Endothelial cell (in vitro differentiated cells): ENCODE results near the gene FAM187B. TPM values are rescaled to one million over a fixed set of nuclear protein-coding genes. Genes with fewer than 3 reads are reported as not detected.

Source experiments
- DNase-seq: peaks from one replicate; pipeline ENCODE4 v3.0.0; 2021; ENCODE audit warnings: low spot score
- H3K27ac Mint-ChIP-seq: one replicate; pipeline ENCODE4 v1.8.0; 2021; ENCODE audit warnings: mixed read lengths, inconsistent platforms; ENCODE audit not compliant: unreplicated experiment
- H3K27me3 Mint-ChIP-seq: one replicate; pipeline ENCODE4 v1.8.0; 2021; ENCODE audit warnings: mild to moderate bottlenecking, moderate library complexity, mixed read lengths, inconsistent platforms; ENCODE audit not compliant: unreplicated experiment
- H3K36me3 Mint-ChIP-seq: one replicate; pipeline ENCODE4 v1.8.0; 2021; ENCODE audit warnings: mild to moderate bottlenecking, low read depth, mixed read lengths, inconsistent platforms; ENCODE audit not compliant: unreplicated experiment
- H3K4me1 Mint-ChIP-seq: one replicate; pipeline ENCODE4 v1.8.0; 2021; ENCODE audit warnings: mild to moderate bottlenecking, mixed read lengths, inconsistent platforms; ENCODE audit not compliant: unreplicated experiment
- H3K4me3 Mint-ChIP-seq: one replicate; pipeline ENCODE4 v1.8.0; 2021; ENCODE audit warnings: mild to moderate bottlenecking, mixed read lengths, inconsistent platforms; ENCODE audit not compliant: unreplicated experiment
- H3K9me3 Mint-ChIP-seq: one replicate; pipeline ENCODE4 v1.8.0; 2021; ENCODE audit warnings: mixed read lengths, inconsistent platforms; ENCODE audit not compliant: unreplicated experiment
- total RNA-seq: library from RNA; stranded (reverse); fragmentation: NEBNext Ultra II Directional; extraction: Animal tissue kit (Norgen Biotek cat#: 25700); gene quantifications from one replicate; pipeline ENCODE4 v1.2.1, GENCODE V29; 2021; ENCODE audit not compliant: unreplicated experiment
- TF ChIP-seq, protein P1 (sequence below): fragments of 200-600 bp; sonication (generic); IDR thresholded peaks from one replicate; pipeline ENCODE4 v1.5.0; 2021; ENCODE audit warnings: antibody characterized with exemption; ENCODE audit not compliant: unreplicated experiment

FAM187B gene
- total RNA-seq, 1 donor from 2014 or later, result not detected

DNA sequence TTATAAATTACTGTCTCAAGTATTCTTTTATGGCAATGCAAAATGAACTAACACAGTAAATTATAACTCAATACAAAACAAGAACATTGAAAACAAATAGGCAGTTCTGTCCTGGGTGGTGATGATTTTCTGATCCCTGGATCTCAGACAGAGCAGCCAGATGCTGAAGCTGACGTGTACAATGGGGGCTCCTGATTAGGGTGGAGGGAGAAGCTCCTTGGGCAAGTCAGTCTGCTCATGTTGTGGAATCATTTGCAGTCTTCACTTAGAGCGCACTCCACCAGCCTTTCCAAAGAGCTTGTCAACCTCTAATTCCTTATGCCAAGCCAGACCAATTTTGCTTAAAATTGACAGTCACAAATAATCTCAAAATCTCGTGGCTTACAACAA is 52.4 kb downstream of the FAM187B start:
- H3K27me3 Mint-ChIP-seq, result no peaks in the 10 kb centered on the region
- no peak for DNase-seq
- H3K4me3 Mint-ChIP-seq, result no peak overlapping the region
- no peaks in the 10 kb centered on the region for H3K4me1 Mint-ChIP-seq
- H3K27ac Mint-ChIP-seq, result no peak overlapping the region
- H3K9me3 Mint-ChIP-seq, result no peaks in the 10 kb centered on the region
- H3K36me3 Mint-ChIP-seq, result peaks cover 5% of the 10 kb centered on the region
- TF ChIP-seq, protein P1, sequence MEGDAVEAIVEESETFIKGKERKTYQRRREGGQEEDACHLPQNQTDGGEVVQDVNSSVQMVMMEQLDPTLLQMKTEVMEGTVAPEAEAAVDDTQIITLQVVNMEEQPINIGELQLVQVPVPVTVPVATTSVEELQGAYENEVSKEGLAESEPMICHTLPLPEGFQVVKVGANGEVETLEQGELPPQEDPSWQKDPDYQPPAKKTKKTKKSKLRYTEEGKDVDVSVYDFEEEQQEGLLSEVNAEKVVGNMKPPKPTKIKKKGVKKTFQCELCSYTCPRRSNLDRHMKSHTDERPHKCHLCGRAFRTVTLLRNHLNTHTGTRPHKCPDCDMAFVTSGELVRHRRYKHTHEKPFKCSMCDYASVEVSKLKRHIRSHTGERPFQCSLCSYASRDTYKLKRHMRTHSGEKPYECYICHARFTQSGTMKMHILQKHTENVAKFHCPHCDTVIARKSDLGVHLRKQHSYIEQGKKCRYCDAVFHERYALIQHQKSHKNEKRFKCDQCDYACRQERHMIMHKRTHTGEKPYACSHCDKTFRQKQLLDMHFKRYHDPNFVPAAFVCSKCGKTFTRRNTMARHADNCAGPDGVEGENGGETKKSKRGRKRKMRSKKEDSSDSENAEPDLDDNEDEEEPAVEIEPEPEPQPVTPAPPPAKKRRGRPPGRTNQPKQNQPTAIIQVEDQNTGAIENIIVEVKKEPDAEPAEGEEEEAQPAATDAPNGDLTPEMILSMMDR, result no peak

Other genes starting within 250 kb of the FAM187B start
- 156 TPM for gene GRAMD1A, start 228.4 kb downstream of the FAM187B start, total RNA-seq
- 0.62 TPM for gene SCN1B, start 198.3 kb downstream of the FAM187B start, total RNA-seq
- gene HPN, start 187.0 kb downstream of the FAM187B start, total RNA-seq, result 1.3 TPM
- not detected for gene FXYD3, start 112.9 kb downstream of the FAM187B start, total RNA-seq
- gene LGI4, start 93.7 kb downstream of the FAM187B start, total RNA-seq, result 0.10 TPM
- not detected for gene FXYD1, start 89.9 kb downstream of the FAM187B start, total RNA-seq
- gene FXYD7, start 85.5 kb downstream of the FAM187B start, total RNA-seq, result 0.67 TPM
- gene FXYD5, start 74.0 kb downstream of the FAM187B start, total RNA-seq, result 78.7 TPM
- gene LSR, start 20.3 kb upstream of the FAM187B start, total RNA-seq, result 35.9 TPM
- 92.2 TPM for gene USF2, start 40.2 kb upstream of the FAM187B start, total RNA-seq
- 0.74 TPM for gene HAMP, start 53.8 kb upstream of the FAM187B start, total RNA-seq
- not detected for gene MAG, start 63.4 kb upstream of the FAM187B start, total RNA-seq
- not detected for gene CD22, start 100.4 kb upstream of the FAM187B start, total RNA-seq
- gene FFAR1, start 119.2 kb upstream of the FAM187B start, total RNA-seq, result not detected
- not detected for gene FFAR3, start 129.7 kb upstream of the FAM187B start, total RNA-seq
- not detected for gene GPR42, start 142.3 kb upstream of the FAM187B start, total RNA-seq
- 0.46 TPM for gene FFAR2, start 219.5 kb upstream of the FAM187B start, total RNA-seq